Erythroblast (primary cell): ENCODE measurements around the gene OSBPL3.

ENCODE experiments used
- GATA1 ChIP-seq: IDR thresholded peaks from 2 replicates; pipeline ENCODE4 v1.6.1; 2011; ENCODE audit warnings: low read depth, mild to moderate bottlenecking, control low read depth, low read length, moderate library complexity
- POLR2A ChIP-seq: IDR thresholded peaks from 2 replicates; pipeline ENCODE4 v1.6.1; 2011; ENCODE audit warnings: mild to moderate bottlenecking, low read length

DNA sequence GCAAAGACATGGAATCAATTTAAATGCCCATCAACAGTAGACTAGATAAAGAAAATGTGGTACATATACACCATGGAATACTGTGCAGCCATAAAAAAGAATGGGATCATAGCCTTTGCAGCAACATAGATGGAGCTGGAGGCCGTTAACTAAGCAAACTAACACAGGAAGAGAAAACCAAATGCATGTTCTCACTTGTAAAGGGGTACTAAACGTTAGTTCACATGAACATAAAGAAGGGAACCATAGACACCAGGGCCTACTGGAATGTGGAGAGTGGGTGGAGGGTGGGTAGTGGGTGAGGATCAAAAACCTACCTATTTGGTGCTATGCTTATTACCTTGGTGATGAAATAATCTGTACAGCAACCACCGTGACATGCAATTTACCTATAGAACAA, 144.3 kb downstream of the OSBPL3 start:
- no peak for TF ChIP-seq POLR2A
- no peak for TF ChIP-seq GATA1
